Activated CD4-positive, alpha-beta memory T cell treated with anti-CD3 and anti-CD28 coated beads, Interleukin-2, amount 10 ng/mL, durations not matched to agents 7 days and 5 days (primary cell): ENCODE measurements around the gene RAB7A. TPM values are rescaled to one million over a fixed set of nuclear protein-coding genes. Genes with fewer than 3 reads are reported as not detected.
A peak's percentile ranks its signal among the peaks of the same experiment; 100 is the strongest.

Source experiments
- CTCF ChIA-PET: fragments of 350-600 bp; sonication (Branson Sonifier 250); formaldehyde crosslinking; loops from one replicate; lab custom pipeline; 2021; ENCODE audit warnings: antibody characterized with exemption, inconsistent platforms; lab: Charles Lee
- POLR2A ChIA-PET: fragments of 350-600 bp; sonication (Branson Sonifier 250); formaldehyde crosslinking; loops from one replicate; lab custom pipeline; 2021; ENCODE audit warnings: antibody characterized with exemption; lab: Charles Lee
- DNase-seq: peaks from one replicate; pipeline ENCODE4 v3.0.0-alpha.2; 2020
- H3K27ac Mint-ChIP-seq: one replicate; pipeline ENCODE4 v1.8.0; 2021; ENCODE audit warnings: mild to moderate bottlenecking, mixed read lengths
- H3K27me3 Mint-ChIP-seq: one replicate; pipeline ENCODE4 v1.8.0; 2021; ENCODE audit warnings: mixed read lengths
- H3K36me3 Mint-ChIP-seq: one replicate; pipeline ENCODE4 v1.8.0; 2021; ENCODE audit warnings: low read depth, mixed read lengths
- H3K4me1 Mint-ChIP-seq: one replicate; pipeline ENCODE4 v1.8.0; 2021; ENCODE audit warnings: mixed read lengths
- H3K4me3 Mint-ChIP-seq: one replicate; pipeline ENCODE4 v1.8.0; 2021; ENCODE audit warnings: mild to moderate bottlenecking, mixed read lengths
- H3K9me3 Mint-ChIP-seq: one replicate; pipeline ENCODE4 v1.8.0; 2021; ENCODE audit warnings: mixed read lengths
- total RNA-seq, 2 experiments: library from RNA; stranded (reverse); gene quantifications; one replicate each; pipeline ENCODE4 v1.2.3, GENCODE V29; 2021

RAB7A gene
- total RNA-seq: 100 to 1,000 TPM; 213 to 225 TPM

DNA sequence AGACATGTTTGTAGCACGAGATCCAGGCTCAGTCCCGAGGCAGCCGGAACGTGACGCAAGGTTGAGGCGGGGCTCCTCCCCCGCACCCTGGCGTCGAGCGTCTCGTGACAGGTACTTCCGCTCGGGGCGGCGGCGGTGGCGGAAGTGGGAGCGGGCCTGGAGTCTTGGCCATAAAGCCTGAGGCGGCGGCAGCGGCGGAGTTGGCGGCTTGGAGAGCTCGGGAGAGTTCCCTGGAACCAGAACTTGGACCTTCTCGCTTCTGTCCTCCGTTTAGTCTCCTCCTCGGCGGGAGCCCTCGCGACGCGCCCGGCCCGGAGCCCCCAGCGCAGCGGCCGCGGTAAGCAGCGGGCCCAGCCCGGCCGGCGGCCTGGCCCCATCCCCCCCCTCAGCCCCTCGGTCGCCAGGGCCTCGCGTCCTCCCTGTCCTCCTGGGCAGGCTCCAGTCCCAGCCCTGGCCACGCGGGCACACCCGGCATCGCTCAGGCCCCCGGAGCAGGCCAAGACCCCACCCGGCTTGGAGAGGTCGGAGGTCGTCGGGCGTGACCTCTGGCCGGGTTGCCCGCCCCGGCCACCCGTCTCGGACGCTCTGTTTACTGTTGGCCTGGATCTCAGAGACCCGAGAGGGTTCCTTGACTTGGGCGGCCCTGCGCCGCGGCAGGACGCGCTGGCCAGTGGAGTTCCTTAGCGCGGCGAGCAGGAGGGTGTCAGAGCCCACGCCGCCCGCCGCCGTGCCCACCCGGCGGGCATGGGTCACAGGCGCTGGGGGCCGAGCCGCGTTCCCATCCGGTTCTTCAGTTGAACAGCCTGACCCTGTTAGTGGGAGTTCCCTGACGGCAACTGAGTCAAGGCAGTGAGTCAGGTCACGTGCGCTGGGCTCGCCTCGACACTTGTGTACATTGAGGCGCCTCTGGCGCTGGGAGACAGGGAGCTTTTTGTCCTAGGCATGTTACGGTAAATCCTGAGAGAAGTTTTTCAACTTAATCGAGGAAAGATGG is at the start of gene RAB7A:
TSS of gene RAB7A (plus strand) at position 161 of the 994 bp plus-strand sequence. CDS start 69,185 bp downstream, outside the sequence.
- peaks cover 51% of the 10 kb centered on the region for H3K4me1 Mint-ChIP-seq
- H3K27ac Mint-ChIP-seq: peak within 1 kb of the TSS; percentile 89

GRCh38 chr3:128679338-128679737 is 46.6 kb upstream of the RAB7A start:
- POLR2A ChIA-PET: interaction anchor here (1.2 to 3.9 kb wide), 6 partner anchors 10 to 199 kb away, joined by 4 to 59 read pairs (median 30); partner anchors contain the start of genes ACAD9 and RPN1
- no peak overlapping the region for H3K27ac Mint-ChIP-seq
- CTCF ChIA-PET: interaction anchor here (1.1 to 7.7 kb wide), 10 partner anchors 10 to 240 kb away, joined by 3 to 187 read pairs (median 20); partner anchors contain the start of genes ACAD9 and RPN1
- H3K4me3 Mint-ChIP-seq: peak overlapping the region; percentile 86
- H3K4me1 Mint-ChIP-seq: peaks cover 43% of the 10 kb centered on the region
- DNase-seq: no peak
- H3K9me3 Mint-ChIP-seq: no peaks in the 10 kb centered on the region
- peaks cover 11% of the 10 kb centered on the region for H3K27me3 Mint-ChIP-seq
- peaks cover 5% of the 10 kb centered on the region for H3K36me3 Mint-ChIP-seq

More for the DNA sequence above, at the start of gene RAB7A:
- DNase-seq: peak; percentile 98
- peak within 1 kb of the TSS; percentile 85 for H3K4me3 Mint-ChIP-seq
- CTCF ChIA-PET: interaction anchor here (1.0 to 2.2 kb wide), 6 partner anchors 45 to 394 kb away, joined by 3 to 17 read pairs (median 9); no protein-coding TSS in a partner anchor
- peaks cover 24% of the 10 kb centered on the region for H3K36me3 Mint-ChIP-seq
- H3K27me3 Mint-ChIP-seq: peaks cover 4% of the 10 kb centered on the region
- POLR2A ChIA-PET: interaction anchor here (0.6 to 4.7 kb wide), 15 partner anchors 9 to 153 kb away, joined by 3 to 42 read pairs (median 4); partner anchors contain the start of genes ACAD9 and RPN1
- peaks cover 2% of the 10 kb centered on the region for H3K9me3 Mint-ChIP-seq

DNA sequence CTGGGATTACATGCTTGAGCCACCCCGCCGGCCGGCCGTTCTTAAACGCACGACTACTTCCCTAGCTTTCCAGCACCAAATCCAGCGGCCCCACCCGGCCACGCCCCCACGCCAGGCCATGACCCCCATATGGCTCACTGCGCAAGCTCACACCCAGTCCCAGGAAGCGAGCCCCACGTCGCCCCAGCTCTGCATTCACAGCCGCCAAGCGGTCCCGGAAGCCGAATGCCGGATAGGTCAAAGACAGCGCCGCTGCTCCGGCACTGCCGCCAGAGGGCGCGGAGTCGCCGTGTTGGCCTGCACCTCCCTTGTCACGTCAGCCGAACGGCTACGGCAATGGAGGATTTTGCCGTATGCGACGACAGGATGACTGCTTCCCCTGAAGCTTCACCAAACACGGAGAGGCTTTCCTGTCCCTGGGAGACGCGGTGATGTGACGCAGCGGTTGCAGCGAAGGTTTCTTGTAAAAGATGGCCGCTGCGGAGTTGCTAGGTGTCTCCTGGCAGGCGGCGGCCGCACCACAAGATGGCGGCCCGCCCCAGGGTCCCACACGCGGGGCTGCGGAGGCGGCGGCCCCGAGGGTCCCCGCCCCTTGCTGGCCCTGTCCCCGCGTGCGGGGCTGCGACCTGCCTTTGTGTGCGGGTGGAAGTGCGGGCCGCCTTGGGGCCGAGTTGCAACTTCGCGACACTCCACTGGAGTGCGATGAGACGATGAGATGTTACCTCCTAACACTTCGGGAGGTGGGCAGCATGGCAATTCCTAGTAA is 45.2 kb upstream of the RAB7A start:
- Mint-ChIP-seq H3K4me1 (peaks cover 38% of the 10 kb centered on the region), H3K27me3 (peaks cover 6% of the 10 kb centered on the region)
- CTCF ChIA-PET: interaction anchor here (0.6 to 7.7 kb wide), 63 partner anchors 10 to 695 kb away, joined by 3 to 187 read pairs (median 5); partner anchors contain the start of genes ACAD9, CNBP, EEFSEC and RAB7A

DNA sequence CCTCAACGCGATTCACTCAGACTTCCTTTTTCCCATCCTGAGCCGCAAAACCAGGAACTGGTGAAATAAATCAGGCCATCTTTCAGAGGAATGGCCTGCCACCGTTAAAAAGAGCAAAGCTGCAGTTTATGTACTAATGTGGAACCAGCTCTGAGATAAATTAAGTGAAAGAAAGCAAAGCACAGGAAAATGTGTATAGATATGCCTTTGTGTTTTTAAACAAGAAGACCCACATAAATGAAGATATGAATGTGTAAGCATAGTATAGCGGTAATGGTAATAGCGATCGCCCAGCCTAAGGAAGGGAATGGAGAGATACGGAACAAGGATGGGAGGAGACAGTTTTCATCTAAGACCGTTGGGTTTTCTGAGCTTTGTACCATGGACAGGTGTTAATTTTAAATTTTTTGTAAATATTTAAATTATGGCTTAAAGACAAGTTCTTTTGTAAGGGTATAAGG is 44.6 kb upstream of the RAB7A start:
- Mint-ChIP-seq H3K36me3 (no peaks in the 10 kb centered on the region), H3K4me1 (peaks cover 35% of the 10 kb centered on the region), H3K27ac (peak overlapping the region; percentile 86), H3K9me3 (no peaks in the 10 kb centered on the region), H3K4me3 (peak overlapping the region; percentile 86), H3K27me3 (peaks cover 6% of the 10 kb centered on the region)
- no peak for DNase-seq
- POLR2A ChIA-PET: interaction anchor here (0.8 to 3.9 kb wide), 24 partner anchors 8 to 635 kb away, joined by 3 to 59 read pairs (median 8); partner anchors contain the start of genes ACAD9, RAB7A and RPN1
- CTCF ChIA-PET: interaction anchor here (0.6 to 7.7 kb wide), 45 partner anchors 10 to 694 kb away, joined by 3 to 187 read pairs (median 6); partner anchors contain the start of genes ACAD9, EEFSEC, RAB7A and RPN1

More for the DNA sequence above, 45.2 kb upstream of the RAB7A start:
- Mint-ChIP-seq H3K36me3 (no peaks in the 10 kb centered on the region), H3K9me3 (no peaks in the 10 kb centered on the region), H3K27ac (peak overlapping the region; percentile 86), H3K4me3 (peak overlapping the region; percentile 86)
- DNase-seq: peak; percentile 97
- POLR2A ChIA-PET: interaction anchor here (0.6 to 3.9 kb wide), 36 partner anchors 8 to 635 kb away, joined by 3 to 59 read pairs (median 4); partner anchors contain the start of genes ACAD9, RAB7A, RPN1 and RUVBL1

- peaks cover 35% of the 10 kb centered on the region for H3K4me1 Mint-ChIP-seq
- no peaks in the 10 kb centered on the region for H3K9me3 Mint-ChIP-seq
- no peak for DNase-seq
- peaks cover 2% of the 10 kb centered on the region for H3K27me3 Mint-ChIP-seq
- ChIA-PET CTCF (interaction anchor here (0.9 to 7.7 kb wide), 3 partner anchors 66 to 112 kb away, joined by 3 to 187 read pairs (median 3); no protein-coding TSS in a partner anchor), POLR2A (no interaction called here)
- H3K4me3 Mint-ChIP-seq: no peak overlapping the region
- H3K27ac Mint-ChIP-seq: peak overlapping the region; percentile 26
- H3K36me3 Mint-ChIP-seq: no peaks in the 10 kb centered on the region
These were observed 42.0 kb upstream of the RAB7A start for GRCh38 chr3:128683957-128684356.

DNA sequence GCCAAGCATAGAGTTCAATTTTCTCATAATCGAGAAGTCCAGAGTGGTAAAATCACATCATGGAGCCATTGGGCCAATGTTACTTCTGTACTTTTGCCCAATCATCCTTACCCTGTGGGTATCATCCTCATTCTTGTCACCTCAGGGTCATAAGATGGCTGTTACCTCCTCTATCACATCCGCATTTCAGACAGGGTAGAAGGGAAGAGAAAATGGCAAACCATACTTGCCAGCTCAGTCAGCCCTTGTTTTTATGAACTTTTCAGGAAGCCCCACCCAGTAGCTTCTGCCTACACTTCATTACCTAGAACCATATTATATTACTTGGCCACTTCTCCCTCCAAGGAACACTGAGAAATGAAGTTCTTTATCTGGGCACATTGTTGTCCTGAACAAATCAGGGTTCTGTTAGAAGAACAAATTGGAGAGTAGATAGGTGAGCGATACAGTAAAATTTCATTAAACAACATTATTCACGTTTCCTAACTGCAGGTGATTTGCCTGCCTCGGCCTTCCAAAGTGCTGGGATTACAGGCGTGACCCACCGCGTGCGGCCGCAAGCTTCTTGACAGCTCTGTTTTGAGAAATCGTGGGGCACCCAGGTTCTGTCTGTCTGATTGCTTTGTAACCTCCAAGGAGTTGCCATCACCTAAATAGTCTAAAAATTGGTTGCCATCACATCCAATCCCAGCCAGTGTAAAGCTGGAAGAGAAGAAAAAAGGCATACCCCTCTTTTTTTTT is 40.8 kb upstream of the RAB7A start:
- ChIA-PET CTCF (interaction anchor here (1.0 to 1.6 kb wide), 2 partner anchors 110 kb away, joined by 3 to 4 read pairs; no protein-coding TSS in a partner anchor), POLR2A (no interaction called here)
- DNase-seq: no peak
- Mint-ChIP-seq H3K36me3 (no peaks in the 10 kb centered on the region), H3K27ac (peak overlapping the region; percentile 38), H3K27me3 (no peaks in the 10 kb centered on the region), H3K4me3 (no peak overlapping the region), H3K9me3 (no peaks in the 10 kb centered on the region), H3K4me1 (peaks cover 30% of the 10 kb centered on the region)

DNA sequence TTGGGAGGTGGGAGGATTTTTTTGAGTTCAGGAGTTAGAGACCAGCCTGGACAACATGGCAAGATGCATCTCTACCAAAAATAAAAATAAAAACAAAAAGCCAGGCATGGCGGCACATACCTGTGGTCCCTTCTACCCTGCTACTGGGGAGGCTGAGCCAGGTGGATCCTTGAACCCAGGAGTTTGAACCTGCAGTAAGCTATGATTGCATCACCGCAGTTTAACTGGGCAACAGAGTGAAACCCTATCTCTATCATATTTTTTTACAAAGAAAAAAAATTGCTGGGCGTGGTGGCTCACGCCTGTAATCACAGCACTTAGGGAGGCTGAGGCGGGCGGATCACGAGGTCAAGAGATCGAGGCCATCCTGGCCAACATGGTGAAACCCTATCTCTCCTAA is 39.5 kb upstream of the RAB7A start:
- Mint-ChIP-seq H3K4me1 (peaks cover 21% of the 10 kb centered on the region), H3K27me3 (no peaks in the 10 kb centered on the region), H3K27ac (no peak overlapping the region), H3K4me3 (no peak overlapping the region), H3K36me3 (no peaks in the 10 kb centered on the region), H3K9me3 (no peaks in the 10 kb centered on the region)
- POLR2A ChIA-PET: no interaction called here
- no peak for DNase-seq
- CTCF ChIA-PET: interaction anchor here (1.6 kb wide), 1 partner anchor 108 kb away, joined by 4 read pairs; no protein-coding TSS in a partner anchor

DNA sequence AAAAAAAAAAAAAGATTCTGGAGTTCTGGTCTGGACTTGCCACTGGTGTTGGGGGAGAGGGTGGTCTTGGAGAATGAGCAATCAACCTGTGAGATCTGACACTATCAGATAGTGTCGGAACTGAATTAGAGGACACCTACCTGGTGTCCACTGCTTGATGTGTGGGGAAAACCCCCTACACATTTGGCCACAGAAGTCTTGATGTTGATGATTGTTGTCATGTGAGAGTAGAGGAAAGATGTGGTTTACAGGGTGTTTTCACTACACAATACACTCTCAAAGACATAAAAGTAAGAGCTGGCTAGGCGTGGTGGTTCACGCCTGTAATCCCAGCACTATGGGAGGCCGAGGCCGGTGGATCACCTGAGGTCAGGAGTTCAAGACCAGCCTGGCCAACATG is 36.9 kb upstream of the RAB7A start:
- no peak for DNase-seq

GRCh38 chr3:128693696-128694095 is 32.3 kb upstream of the RAB7A start:
- CTCF ChIA-PET: interaction anchor here (0.7 to 5.3 kb wide), 2 partner anchors 10 to 13 kb away, joined by 4 to 27 read pairs; no protein-coding TSS in a partner anchor

More for the DNA sequence above, 36.9 kb upstream of the RAB7A start:
- ChIA-PET CTCF (interaction anchor here (5.3 kb wide), 1 partner anchor 8 kb away, joined by 27 read pairs; no protein-coding TSS in a partner anchor), POLR2A (interaction anchor here (1.0 to 1.8 kb wide), 4 partner anchors 8 to 99 kb away, joined by 3 to 4 read pairs (median 4); no protein-coding TSS in a partner anchor)
- no peak overlapping the region for H3K4me3 Mint-ChIP-seq
- no peaks in the 10 kb centered on the region for H3K36me3 Mint-ChIP-seq
- H3K4me1 Mint-ChIP-seq: peaks cover 7% of the 10 kb centered on the region
- no peaks in the 10 kb centered on the region for H3K9me3 Mint-ChIP-seq
- H3K27me3 Mint-ChIP-seq: peaks cover 1% of the 10 kb centered on the region
- H3K27ac Mint-ChIP-seq: no peak overlapping the region

GRCh38 chr3:128697341-128697740 is 28.6 kb upstream of the RAB7A start:
- Mint-ChIP-seq H3K9me3 (no peaks in the 10 kb centered on the region), H3K4me1 (peaks cover 7% of the 10 kb centered on the region), H3K4me3 (no peak overlapping the region), H3K27me3 (peaks cover 11% of the 10 kb centered on the region), H3K27ac (no peak overlapping the region), H3K36me3 (no peaks in the 10 kb centered on the region)
- no peak for DNase-seq
- ChIA-PET CTCF (interaction anchor here (0.6 to 1.4 kb wide), 2 partner anchors 98 to 348 kb away, joined by 3 to 4 read pairs; no protein-coding TSS in a partner anchor), POLR2A (no interaction called here)

More at GRCh38 chr3:128693696-128694095, 32.3 kb upstream of the RAB7A start:
- Mint-ChIP-seq H3K36me3 (no peaks in the 10 kb centered on the region), H3K4me1 (peaks cover 5% of the 10 kb centered on the region), H3K27ac (no peak overlapping the region), H3K4me3 (no peak overlapping the region), H3K27me3 (peaks cover 5% of the 10 kb centered on the region), H3K9me3 (no peaks in the 10 kb centered on the region)
- no peak for DNase-seq
- POLR2A ChIA-PET: no interaction called here
